IPS-15b (cell line): ENCODE data around the gene BACH2.

Experiments used
- H3K27me3 ChIP-seq: one replicate; pipeline ENCODE4 v1.6.1; 2013; ENCODE audit warnings: low read length; ENCODE audit not compliant: control insufficient read depth, insufficient read depth
- H3K36me3 ChIP-seq: one replicate; pipeline ENCODE4 v1.6.1; 2013; ENCODE audit warnings: low read length; ENCODE audit not compliant: control insufficient read depth, insufficient read depth
- H3K4me1 ChIP-seq: one replicate; pipeline ENCODE4 v1.6.1; 2013; ENCODE audit warnings: mild to moderate bottlenecking, low read length; ENCODE audit not compliant: control insufficient read depth, insufficient read depth
- H3K4me3 ChIP-seq: one replicate; pipeline ENCODE4 v1.5.1; 2013; ENCODE audit warnings: low read depth, low read length
- H3K9ac ChIP-seq: one replicate; pipeline ENCODE4 v1.6.1; 2013; ENCODE audit warnings: low read depth, mild to moderate bottlenecking, low read length
- H3K9me3 ChIP-seq: one replicate; pipeline ENCODE4 v1.6.1; 2013; ENCODE audit warnings: mild to moderate bottlenecking, low read length; ENCODE audit not compliant: control insufficient read depth, insufficient read depth

BACH2 gene

DNA sequence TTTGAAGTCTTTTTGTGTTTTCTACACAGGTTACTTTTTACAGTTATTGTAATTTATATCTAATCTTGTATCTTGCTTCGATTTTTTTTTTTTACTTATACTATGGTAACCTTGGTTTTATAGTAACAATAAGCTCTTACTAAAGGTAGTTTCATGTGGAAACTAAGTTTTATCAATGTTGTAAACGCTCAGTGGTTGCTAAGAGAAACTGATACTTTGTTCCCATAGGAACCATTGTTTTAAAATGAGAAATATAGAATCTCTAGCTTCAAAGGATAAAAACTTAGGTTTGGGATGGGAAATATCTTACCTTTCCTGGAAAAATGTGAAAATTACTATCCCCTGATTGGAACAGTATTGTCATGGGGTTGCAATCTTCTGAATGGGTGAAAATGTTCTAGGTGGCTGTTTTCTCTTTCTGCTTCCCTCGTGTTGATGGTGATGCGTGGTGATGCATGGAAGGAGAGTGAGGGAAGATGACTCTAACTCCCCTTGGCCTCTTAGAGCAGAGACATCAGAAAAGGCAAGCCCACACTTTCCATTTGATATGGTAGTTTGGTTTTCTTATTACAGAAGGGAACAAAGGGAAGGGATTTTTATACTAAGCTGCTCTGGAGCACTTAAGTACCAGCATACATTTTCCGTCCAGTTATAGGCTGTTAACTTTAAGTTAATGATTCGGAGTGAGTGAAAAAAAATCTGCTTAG is 23.5 kb upstream of the BACH2 start:
- H3K9ac ChIP-seq = no peak overlapping the region
- H3K4me1 ChIP-seq = no peaks in the 10 kb centered on the region
- H3K9me3 ChIP-seq = no peaks in the 10 kb centered on the region

DNA sequence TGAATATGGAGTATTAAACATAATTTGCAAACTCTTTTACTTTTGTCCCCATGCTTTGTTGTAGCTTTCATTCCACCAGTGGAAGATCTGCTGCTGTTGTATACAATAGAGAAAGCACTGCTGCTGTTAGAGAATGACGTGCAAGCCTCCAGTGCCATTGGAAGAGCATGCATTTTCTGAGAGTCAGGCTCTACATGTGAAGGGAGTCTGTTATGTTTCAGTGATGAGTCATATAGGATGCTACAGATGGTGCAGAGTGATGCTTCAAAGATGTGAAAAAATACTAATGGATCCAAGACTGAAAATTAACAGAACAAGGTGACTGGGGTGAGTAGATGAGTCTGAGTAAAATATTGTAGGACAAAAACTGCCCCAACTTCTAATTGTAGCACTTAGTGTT is 22.4 kb upstream of the BACH2 start:
- H3K9me3 ChIP-seq = no peaks in the 10 kb centered on the region
- H3K4me3 ChIP-seq = no peak overlapping the region
- no peaks in the 10 kb centered on the region for H3K4me1 ChIP-seq
- no peaks in the 10 kb centered on the region for H3K36me3 ChIP-seq
- no peaks in the 10 kb centered on the region for H3K27me3 ChIP-seq
- no peak overlapping the region for H3K9ac ChIP-seq

More for the DNA sequence above, 23.5 kb upstream of the BACH2 start:
- no peaks in the 10 kb centered on the region for H3K36me3 ChIP-seq
- H3K27me3 ChIP-seq = no peaks in the 10 kb centered on the region
- H3K4me3 ChIP-seq = no peak overlapping the region

- Histone ChIP-seq H3K27me3 (no peaks in the 10 kb centered on the region), H3K36me3 (no peaks in the 10 kb centered on the region), H3K9ac (no peak overlapping the region), H3K9me3 (no peaks in the 10 kb centered on the region), H3K4me1 (no peaks in the 10 kb centered on the region), H3K4me3 (no peak overlapping the region)
These were observed 19.3 kb upstream of the BACH2 start for GRCh38 chr6:90315986-90316385.

GRCh38 chr6:90315354-90315950 is 18.8 kb upstream of the BACH2 start:
- no peaks in the 10 kb centered on the region for H3K27me3 ChIP-seq
- H3K9me3 ChIP-seq = no peaks in the 10 kb centered on the region
- H3K4me1 ChIP-seq = no peaks in the 10 kb centered on the region
- no peak overlapping the region for H3K9ac ChIP-seq
- no peak overlapping the region for H3K4me3 ChIP-seq
- no peaks in the 10 kb centered on the region for H3K36me3 ChIP-seq

DNA sequence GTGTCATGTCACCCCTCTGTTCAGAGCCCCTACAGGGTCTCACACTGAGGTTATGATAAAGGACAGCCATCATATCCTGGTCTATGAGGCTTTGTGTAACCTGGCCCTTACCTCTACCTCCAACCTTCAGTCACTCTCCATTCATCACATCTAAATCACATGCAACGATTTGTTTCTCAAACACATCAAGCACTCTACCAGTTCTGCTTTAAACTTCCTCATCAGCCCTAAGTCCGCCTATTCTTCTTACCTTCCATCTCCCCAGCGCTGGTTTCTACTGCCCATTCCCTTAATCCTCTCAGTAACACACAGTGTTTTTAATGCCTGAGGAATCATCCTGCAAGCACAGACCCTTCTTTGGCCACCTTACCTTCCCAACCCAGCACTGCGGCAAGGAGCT is 17.9 kb upstream of the BACH2 start:
- H3K4me3 ChIP-seq = no peak overlapping the region
- no peaks in the 10 kb centered on the region for H3K9me3 ChIP-seq
- H3K9ac ChIP-seq = no peak overlapping the region
- no peaks in the 10 kb centered on the region for H3K27me3 ChIP-seq
- no peaks in the 10 kb centered on the region for H3K4me1 ChIP-seq
- no peaks in the 10 kb centered on the region for H3K36me3 ChIP-seq

GRCh38 chr6:90311569-90311968 is 14.9 kb upstream of the BACH2 start:
- Histone ChIP-seq H3K27me3 (no peaks in the 10 kb centered on the region), H3K4me1 (no peaks in the 10 kb centered on the region), H3K9me3 (no peaks in the 10 kb centered on the region), H3K36me3 (no peaks in the 10 kb centered on the region), H3K4me3 (no peak overlapping the region), H3K9ac (no peak overlapping the region)

- no peaks in the 10 kb centered on the region for H3K4me1 ChIP-seq
- H3K27me3 ChIP-seq = no peaks in the 10 kb centered on the region
- H3K9me3 ChIP-seq = no peaks in the 10 kb centered on the region
- no peak overlapping the region for H3K4me3 ChIP-seq
- no peak overlapping the region for H3K9ac ChIP-seq
- no peaks in the 10 kb centered on the region for H3K36me3 ChIP-seq
These were observed 9.3 kb upstream of the BACH2 start for GRCh38 chr6:90305800-90306448.

DNA sequence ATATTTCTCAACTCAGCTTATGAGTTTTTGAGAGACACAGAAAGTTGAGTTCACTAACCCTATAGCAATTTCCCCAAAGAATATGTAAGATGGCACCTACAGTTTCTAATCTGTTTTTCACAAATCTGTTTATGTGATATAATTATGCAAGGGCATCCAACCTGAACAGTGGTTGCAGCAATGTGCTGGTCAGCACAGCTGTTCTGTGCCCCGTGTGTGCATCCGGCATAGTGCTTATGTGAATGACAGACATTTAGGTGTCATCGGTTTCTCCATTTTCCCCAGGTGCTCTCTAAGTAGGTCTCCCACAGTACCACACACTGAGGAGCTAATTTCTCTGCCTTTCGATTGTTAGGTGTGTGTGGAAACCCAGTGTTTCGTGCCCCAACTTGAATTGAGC is 7.7 kb upstream of the BACH2 start:
- H3K36me3 ChIP-seq = no peaks in the 10 kb centered on the region
- no peaks in the 10 kb centered on the region for H3K4me1 ChIP-seq
- no peaks in the 10 kb centered on the region for H3K9me3 ChIP-seq
- H3K4me3 ChIP-seq = no peak overlapping the region
- H3K27me3 ChIP-seq = no peaks in the 10 kb centered on the region
- H3K9ac ChIP-seq = no peak overlapping the region

DNA sequence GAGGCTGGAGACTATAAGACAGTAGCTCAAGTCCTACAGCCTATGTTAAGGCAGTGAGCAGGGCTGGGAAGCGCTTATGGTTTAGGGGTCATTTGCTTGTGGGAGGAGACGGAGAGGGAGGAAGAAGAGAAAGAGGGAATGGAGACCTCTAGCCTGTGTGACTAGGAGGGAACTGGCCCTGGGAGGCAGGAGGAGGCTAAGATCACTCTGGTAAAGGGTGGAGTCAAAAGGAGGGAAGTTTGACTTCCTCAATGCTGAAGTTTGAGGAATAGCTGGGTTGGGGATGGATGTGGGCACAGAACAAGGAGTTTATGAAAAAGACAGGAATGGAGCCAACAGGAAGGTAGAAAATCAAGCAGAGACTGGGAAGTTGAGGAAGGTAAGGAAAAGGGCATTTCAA is 6.4 kb upstream of the BACH2 start:
- Histone ChIP-seq H3K36me3 (no peaks in the 10 kb centered on the region), H3K9me3 (no peaks in the 10 kb centered on the region), H3K27me3 (peaks cover 6% of the 10 kb centered on the region), H3K9ac (no peak overlapping the region), H3K4me3 (no peak overlapping the region), H3K4me1 (peaks cover 8% of the 10 kb centered on the region)

DNA sequence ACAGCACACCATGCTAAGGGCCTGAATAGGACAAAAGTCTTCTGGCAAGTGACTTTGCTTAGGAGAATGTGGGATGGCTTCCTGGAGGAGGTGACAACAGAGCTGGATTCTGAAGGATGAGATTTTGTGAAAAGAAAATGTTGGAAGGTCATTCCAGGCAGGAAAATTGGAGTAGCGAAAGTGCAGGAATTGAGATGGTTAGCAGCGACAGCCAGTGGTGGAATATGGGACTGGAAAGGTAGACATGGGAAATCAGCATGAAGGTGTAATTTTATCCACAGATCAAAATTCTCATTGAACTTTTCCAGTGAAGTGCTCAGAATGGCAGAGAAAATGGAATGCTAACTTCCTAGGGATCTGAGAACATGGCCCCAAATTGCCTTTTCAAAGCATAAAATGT is 5.7 kb upstream of the BACH2 start:
- Histone ChIP-seq H3K9ac (no peak overlapping the region), H3K9me3 (no peaks in the 10 kb centered on the region), H3K4me3 (no peak overlapping the region), H3K27me3 (peaks cover 10% of the 10 kb centered on the region), H3K36me3 (no peaks in the 10 kb centered on the region), H3K4me1 (peaks cover 8% of the 10 kb centered on the region)

DNA sequence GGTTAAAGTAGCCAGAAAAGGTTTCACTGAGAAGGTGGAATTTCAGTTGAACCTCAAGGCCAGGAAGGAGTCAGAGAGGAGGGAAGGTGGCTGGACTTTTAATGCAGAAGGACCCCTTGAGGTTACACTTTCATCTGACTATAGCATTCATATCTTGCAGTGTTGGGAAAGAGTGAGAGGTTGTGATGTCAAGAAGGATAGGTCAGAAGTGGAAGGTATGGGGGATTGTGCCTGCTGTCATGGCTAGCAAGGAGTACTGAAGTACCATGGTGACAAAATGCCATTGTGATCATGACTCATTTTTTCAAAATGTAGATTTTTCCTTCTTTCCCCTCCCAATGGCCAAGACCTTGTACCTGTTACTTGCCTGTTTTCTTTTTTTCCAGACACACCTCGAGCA is 5.2 kb upstream of the BACH2 start:
- Histone ChIP-seq H3K27me3 (peaks cover 10% of the 10 kb centered on the region), H3K9ac (no peak overlapping the region), H3K36me3 (no peaks in the 10 kb centered on the region), H3K4me3 (no peak overlapping the region), H3K4me1 (peaks cover 8% of the 10 kb centered on the region), H3K9me3 (no peaks in the 10 kb centered on the region)

GRCh38 chr6:90298459-90299053 is 1.9 kb upstream of the BACH2 start:
- no peak overlapping the region for H3K9ac ChIP-seq
- no peaks in the 10 kb centered on the region for H3K36me3 ChIP-seq
- peaks cover 31% of the 10 kb centered on the region for H3K27me3 ChIP-seq
- no peak overlapping the region for H3K4me3 ChIP-seq
- H3K4me1 ChIP-seq = peaks cover 11% of the 10 kb centered on the region
- H3K9me3 ChIP-seq = no peaks in the 10 kb centered on the region
